C4-2B (cell line): ENCODE data around the gene ENC1.

Experiments used
- H3K27ac ChIP-seq: fragments of 450-650 bp; 2 replicates; pipeline ENCODE4 v1.5.1; 2017
- ZFX ChIP-seq: fragments of 450-650 bp; IDR thresholded peaks from 2 replicates; pipeline ENCODE4 v1.6.1; 2017
- TF ChIP-seq, protein P1 (sequence below): fragments of 450-650 bp; conservative IDR thresholded peaks from 2 replicates; pipeline ENCODE4 v1.5.1; 2017; ENCODE audit warnings: mild to moderate bottlenecking

Gene ENC1

DNA sequence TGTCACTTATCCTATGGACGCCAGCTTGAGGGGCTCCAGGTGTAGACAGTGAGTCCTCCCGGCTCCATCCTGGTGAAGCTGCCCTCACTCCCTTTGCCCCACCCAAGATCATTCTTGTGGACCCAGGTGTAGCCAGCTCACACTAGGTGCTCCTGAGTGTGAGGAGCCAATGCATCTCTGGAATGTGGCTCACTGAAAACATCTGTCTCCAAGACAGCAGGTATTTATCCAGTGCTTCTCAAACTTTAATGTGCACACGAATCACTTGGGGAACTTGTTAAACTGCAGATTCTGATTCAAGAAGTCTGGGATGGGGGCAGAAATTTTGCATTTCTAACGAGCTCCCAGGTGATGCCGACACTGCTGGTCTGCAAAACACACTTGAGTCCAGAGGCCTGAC, 13.5 kb upstream of the ENC1 start:
- TF ChIP-seq ZFX, result no peak
- TF ChIP-seq, protein P1, sequence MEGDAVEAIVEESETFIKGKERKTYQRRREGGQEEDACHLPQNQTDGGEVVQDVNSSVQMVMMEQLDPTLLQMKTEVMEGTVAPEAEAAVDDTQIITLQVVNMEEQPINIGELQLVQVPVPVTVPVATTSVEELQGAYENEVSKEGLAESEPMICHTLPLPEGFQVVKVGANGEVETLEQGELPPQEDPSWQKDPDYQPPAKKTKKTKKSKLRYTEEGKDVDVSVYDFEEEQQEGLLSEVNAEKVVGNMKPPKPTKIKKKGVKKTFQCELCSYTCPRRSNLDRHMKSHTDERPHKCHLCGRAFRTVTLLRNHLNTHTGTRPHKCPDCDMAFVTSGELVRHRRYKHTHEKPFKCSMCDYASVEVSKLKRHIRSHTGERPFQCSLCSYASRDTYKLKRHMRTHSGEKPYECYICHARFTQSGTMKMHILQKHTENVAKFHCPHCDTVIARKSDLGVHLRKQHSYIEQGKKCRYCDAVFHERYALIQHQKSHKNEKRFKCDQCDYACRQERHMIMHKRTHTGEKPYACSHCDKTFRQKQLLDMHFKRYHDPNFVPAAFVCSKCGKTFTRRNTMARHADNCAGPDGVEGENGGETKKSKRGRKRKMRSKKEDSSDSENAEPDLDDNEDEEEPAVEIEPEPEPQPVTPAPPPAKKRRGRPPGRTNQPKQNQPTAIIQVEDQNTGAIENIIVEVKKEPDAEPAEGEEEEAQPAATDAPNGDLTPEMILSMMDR, result no peak
- no peak overlapping the region for H3K27ac ChIP-seq

- TF ChIP-seq, protein P1, result no peak
- no peak for TF ChIP-seq ZFX
- no peak overlapping the region for H3K27ac ChIP-seq
Observed at GRCh38 chr5:74652576-74652975, 12.0 kb upstream of the ENC1 start.

DNA sequence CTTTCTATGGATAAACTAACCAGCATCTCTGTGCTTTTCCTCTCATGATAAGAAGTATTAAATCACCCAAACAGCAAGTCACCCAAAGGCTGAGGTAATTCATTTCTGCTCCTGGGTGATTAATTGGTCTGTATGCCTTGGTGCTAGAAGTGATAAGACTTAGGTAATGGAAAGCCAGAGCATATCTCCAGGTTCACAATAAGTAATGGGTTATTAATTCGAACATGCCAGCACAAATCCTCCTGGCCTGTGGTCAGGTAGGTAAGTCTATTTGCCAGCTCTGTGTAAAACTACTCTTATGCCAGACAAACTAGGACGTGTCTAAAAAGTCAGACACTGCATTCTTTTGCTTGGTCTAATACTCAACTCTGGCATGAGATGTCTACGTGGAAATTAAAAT, 11.2 kb upstream of the ENC1 start:
- TF ChIP-seq, protein P1, result no peak
- no peak for TF ChIP-seq ZFX
- no peak overlapping the region for H3K27ac ChIP-seq

DNA sequence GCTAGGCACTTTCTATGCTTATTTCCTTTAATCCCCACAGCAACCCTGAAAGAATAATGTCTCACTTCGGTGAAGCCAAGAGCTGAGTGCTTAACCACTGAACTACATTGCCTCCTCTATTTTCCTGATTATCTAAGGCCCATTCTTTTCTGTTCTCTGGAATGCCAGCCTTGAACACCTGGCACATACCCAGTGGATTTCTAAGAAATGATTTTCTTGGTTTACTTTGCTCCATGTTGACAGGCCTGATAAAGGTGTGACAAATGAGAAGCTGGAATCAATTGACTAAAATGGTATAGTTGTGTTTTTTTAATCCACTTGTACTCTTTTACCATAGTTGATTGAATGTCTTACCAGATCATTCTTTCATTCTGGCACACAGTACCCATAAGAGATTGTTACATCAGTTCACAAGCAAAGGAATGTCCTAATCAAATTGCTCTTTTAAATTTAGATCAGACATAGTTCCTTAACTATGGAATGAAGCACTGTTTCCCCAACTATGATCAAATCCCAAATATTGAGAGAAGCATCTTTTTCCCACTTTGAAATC, 9.0 kb upstream of the ENC1 start:
- no peak overlapping the region for H3K27ac ChIP-seq
- TF ChIP-seq, protein P1, result no peak
- TF ChIP-seq ZFX, result no peak

- TF ChIP-seq, protein P1, result peak; percentile 87
- TF ChIP-seq ZFX, result no peak
- H3K27ac ChIP-seq, result no peak overlapping the region
Observed at GRCh38 chr5:74648835-74649293, 8.3 kb upstream of the ENC1 start.

DNA sequence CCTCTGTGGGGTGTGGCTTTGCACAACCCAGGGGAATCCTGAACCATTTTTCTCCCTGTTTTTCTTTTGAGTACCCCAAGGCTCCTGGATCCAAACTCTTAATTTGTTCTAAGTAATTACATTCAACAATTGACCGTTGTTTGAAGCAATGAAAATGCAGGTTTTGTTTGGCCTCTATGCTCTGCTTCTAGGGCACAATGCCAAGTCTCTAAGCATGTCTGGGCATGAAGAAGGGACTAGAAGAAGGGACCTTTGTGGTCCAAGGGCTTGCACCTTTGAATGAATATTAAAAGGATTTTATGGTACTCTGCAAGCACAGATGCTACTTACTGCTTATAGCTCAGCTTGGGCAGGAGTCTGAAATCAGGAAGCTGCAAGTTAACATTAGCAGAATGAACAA, 6.6 kb upstream of the ENC1 start:
- no peak for TF ChIP-seq ZFX
- TF ChIP-seq, protein P1, result no peak
- H3K27ac ChIP-seq, result no peak overlapping the region

DNA sequence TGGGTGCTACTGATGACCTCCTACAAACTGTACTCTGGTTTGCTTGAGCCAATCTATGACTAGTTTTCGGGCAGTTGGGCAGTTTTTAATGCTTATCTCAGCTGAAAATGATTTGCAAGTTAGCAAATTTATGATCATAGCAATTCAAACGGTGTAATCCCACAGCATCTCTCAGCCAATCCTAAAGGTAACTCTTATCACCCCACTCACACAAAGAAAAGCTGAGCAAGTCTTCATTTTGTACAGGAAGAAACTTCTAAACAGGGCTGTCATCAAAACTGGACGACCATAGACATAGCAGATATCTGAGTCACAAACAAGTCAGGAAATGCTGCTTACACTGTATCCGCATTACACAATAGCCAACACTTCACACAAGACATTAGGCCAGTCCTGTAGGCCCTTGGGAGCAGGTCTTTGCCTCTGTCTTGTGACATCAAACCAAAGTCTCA, 2.6 kb upstream of the ENC1 start:
- no peak overlapping the region for H3K27ac ChIP-seq
- TF ChIP-seq, protein P1, result no peak
- TF ChIP-seq ZFX, result no peak
